ENCODE results near the gene ST3GAL2.

ST3GAL2 gene

DNA sequence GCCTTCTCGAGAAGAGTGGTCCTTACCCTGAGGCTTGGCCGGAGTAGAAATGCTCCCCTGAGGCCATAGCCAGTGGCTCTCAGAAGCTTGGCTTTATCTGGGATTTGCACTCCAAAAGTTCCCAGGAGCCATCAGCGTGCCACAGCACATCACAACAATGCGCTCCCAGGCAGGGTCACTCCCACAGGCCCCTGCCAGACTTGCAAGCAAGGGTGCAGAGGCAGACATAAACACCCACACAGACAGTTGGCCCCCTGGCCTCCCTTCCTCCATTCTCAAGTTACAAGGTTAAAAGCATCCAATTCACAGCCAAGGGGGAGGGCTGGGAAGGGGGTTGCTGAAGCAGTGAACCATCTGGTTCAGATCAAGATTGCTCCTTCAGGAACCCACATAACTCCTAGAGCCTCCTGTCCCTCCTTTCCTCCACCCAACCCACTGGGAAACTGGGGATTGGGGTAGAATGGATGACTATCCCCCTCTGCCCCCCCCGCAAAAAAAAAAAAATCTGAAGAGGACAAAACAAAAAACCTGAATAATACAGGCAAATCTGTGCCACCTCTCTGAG, 1.8 kb downstream of the ST3GAL2 start:
- no peak for DNase-seq

DNA sequence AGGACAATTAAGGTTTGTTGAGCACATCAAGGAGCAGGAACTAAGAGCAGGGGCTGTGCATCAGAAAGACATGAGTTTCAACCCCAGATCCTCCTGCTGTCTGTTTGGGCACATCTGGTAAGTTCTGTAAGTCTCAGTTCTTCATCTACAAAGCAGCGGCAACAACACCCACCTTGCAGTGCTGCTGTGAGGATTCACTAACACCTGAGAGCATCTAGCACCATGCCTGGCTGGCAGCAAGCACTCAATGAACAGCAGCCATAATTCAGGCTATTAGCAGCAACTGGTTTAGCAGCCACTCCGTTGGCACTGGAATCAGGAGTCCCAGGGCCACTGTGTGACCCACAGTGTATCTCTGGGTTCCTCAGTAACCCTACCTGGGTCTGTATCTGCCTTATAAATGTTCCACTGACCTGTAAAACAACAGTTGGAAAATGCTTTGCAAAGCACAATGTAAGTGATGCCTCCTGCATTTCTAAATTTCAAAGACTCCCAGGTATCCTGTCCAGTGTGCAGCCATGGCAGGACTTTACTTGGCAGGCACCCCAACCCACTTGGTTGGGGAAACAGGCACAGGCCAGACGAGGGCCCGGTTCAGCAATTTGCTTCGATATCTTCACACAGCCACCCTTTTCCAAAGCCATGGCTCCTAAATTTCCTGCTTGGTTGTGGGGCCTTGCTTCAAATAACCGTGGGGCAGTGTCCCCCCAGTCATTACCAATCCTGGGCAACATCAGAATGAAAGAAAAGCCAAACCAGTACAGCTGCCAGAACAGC, 4.2 kb downstream of the ST3GAL2 start:
- no peak for DNase-seq

DNA sequence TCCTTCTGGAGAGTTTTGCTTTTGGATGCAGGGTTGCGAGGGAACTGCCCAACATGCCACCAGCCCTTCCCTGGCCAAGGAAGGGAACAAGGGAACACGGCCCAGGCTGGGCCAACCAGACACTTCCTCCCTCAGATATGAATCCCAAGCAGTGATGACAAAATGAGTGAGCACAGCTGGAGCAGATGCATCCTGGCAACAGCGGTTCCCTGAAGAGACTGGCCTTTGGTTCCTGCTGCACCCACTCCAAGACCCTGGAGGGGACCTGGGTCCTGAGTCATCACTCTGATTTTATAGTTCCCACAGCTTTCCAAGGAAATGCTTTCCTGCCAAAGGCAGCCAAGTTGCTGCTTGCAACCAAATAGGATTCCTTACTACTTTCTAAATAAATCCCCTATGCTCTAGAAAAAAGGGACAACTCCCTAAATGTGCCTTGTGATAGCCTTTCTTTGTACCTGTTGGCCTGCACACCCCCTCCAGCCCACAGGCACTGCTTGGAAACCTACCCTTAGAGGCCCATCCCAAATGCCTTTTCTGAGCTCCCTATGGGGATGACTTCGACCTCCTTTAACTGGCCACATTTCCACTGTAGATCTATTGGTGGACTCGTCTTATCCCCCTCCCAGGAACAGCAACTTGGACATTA, 5.3 kb downstream of the ST3GAL2 start:
- DNase-seq = no peak

DNA sequence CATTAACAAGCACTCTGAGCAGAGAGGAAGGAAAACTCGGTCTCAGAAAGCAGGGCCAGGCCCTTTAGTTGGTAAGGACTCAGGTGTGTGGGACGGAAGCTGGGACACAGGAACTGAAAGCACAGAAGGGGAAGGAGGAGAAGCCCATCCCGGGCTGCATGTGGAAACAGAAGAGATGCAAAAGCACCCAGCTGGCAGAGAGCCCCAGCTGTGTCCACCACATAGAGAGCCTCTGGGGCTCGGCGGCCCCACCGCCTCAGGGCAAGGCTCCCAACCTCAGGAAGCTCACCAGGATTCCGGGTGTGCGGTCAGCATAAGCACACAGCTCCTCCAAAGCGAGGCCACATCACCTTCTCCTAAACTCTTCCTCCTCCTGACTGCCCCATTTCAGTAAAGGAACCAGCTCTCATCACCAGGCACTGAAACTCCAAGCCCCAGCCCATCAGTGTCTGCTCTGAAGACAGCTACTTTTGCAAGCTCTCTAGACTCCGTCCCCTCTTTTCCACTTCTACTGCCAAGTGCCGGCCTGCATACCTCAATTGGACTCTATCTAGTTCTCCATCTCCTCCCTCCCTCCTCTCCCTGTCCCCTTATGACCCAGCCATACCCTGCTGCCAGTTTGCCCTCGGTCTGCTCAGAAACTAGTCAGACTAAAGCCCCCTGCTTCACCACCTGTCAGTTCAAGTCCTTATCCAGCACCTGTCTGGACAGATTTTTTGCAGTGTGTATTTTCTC, 6.0 kb downstream of the ST3GAL2 start:
- DNase-seq = no peak

DNA sequence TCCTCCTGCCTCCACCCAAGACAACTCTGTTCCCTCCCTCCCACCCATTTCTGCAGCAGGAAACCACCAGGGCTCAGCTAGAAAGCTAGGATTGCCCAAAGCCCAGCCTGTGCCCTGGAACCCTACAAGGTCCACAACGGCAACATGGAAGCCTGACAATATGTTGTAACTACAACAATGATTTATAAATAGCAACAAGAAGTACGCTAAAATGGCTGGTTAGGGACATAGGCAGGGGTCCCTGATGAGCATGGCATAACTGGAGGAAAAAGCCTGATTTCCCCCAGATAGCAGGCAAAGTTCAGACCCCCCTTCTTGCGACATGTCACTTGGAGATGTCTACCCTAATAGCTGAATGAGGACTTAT, 6.6 kb downstream of the ST3GAL2 start:
- no peak for DNase-seq

DNA sequence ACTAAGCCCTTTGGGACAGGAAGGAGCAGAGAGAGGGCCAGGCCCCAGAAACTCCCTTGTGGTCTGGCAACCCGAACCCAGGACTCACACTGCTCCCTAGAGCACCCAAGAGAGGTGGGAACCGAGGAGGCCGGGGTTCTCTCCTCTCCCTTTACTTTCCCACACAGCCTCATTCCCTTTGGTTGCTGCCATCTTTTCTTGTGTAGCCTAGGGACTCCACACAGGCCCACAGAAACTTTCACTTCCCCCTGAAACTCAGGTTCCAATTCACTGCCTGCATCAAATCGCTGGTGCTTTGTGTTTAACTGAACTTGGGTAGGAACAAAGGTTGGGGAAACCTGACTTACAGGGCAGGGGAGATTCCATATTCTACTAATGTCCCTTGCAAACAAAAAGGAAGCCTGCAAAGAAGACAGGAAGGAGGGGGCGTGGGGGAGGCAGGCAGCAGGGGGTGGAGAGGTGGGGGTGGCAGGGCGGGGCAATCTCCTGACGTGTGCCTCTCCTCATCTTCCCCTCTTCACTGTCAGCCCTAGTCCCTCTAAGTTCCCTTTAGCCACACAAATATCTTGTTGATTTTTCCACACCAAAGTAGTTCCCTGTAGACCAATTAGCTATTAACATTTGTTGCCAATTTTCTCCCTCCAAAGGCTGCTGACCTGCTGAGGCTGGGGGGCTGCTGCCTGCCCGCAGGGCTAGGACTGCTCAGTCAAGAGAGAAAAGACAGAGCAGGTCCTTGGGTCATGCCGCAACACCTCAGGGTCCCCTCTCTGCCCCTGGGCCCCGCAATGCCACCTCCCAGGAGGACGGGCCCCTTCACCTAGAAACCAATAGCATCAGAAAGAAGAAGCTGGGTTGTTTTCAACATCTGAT, 8.0 kb downstream of the ST3GAL2 start:
- DNase-seq = no peak

DNA sequence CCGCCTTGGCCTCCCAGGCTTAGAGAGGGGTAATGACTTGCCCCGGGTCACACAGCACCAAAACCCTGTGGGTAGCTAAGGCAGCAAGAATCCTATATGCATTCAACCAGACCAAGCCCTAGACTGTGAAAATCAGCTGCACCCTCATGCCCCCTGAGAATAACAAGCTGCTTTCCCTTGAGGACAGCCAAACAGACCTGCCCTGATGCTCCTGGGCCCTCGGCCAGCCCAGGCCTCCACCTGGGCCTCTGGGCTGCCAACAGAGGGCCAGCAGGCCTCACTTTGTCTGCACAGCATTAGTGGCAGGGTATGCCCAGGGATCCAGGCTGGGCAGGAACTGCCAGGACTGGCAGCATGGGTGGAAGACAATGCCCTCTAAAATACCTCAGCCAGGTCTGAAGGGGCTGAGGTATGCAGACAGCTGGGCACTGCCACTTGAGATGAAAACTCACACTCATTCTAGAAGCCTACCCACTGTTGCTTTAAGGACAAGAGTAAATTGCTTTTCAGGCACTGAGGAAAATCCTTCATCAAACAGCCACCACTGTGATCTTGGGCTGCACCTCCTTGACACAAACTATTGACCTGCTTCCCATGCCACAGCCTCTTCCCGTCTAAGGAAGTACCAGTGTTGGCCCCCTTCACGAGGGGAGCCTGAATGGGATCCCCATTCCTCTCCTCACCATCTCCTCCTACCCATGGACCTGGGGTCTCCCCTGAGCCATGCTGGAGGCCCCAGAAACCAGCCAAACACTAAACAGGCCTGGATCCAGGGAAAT, 8.8 kb downstream of the ST3GAL2 start:
- DNase-seq = no peak

DNA sequence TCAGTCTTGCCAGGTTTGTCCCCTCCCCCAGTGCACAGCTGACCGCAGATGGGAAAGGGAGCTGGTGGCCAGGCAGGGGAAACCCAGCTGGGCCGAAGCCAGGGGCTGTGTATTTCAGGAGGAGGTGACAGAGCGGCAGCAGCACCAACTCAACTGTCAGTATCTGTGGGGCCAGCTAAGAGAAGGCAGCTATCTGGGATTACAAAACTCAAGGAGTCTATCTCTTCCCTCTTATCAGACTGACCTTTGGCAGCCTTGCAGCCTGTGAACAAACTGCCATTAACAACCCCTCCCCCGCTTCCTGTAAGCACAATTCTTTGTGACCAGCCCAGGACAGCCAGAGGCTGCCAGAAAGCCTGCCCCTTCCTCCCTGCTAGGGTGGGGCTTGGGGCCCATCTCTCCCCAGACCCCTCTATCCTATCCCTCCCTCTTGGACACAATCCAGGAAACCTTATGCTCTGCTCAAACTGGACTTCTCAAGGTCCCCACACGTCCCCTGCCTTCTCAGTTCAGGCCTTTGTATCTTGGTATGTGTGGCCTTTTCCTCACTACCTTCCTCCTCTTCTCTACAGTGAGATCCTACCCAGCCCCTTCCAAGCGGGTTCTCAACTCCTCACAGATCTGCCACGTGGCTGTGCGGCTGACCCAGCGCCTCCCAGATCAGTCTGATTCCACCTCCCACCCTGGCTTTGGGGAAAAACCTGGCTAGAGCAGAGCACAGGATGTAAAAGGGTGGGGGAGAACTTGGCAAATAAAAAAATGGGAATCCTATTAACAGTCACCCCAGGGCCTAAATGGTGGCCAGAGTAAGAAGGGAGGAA, 10.5 kb downstream of the ST3GAL2 start:
- DNase-seq = peak; percentile 68

DNA sequence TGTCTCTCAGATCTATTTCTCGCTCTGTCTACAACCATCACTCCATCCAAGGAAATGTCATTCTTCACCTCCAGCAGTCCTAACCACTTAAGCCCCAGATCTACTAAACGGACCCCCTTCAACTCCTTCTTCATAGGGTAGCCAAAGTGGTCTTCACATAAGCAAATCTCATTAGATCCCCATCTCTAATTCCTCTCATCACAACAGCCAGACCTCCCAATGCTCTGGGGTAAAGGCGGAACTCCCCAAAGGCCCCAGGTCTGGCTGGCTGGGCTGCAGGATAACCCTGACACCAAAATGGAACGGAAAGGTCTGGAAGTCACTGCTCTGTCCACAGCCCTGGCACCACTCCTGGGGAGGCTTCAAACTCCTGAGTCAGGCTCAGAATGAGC, 11.1 kb downstream of the ST3GAL2 start:
- no peak for DNase-seq

DNA sequence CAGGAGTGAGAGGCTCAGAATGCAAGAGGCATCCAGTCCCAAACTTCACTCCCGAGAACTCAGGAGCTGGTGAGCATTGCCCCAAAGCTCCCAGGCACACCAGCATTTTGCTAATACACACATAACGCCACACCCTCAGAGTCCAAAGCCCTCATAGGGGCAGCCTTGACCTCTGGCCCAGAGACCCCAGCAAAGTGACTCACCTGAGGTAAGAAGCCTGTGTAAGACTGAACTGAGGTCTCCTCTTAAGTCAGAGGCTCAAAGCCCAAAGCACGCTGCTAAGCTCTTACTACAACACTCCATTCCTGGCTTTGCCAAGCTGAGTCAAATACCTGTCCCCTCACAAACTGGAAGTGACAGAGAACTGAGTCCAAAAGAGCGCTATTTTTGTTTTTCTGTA, 16.4 kb downstream of the ST3GAL2 start:
- DNase-seq = no peak

DNA sequence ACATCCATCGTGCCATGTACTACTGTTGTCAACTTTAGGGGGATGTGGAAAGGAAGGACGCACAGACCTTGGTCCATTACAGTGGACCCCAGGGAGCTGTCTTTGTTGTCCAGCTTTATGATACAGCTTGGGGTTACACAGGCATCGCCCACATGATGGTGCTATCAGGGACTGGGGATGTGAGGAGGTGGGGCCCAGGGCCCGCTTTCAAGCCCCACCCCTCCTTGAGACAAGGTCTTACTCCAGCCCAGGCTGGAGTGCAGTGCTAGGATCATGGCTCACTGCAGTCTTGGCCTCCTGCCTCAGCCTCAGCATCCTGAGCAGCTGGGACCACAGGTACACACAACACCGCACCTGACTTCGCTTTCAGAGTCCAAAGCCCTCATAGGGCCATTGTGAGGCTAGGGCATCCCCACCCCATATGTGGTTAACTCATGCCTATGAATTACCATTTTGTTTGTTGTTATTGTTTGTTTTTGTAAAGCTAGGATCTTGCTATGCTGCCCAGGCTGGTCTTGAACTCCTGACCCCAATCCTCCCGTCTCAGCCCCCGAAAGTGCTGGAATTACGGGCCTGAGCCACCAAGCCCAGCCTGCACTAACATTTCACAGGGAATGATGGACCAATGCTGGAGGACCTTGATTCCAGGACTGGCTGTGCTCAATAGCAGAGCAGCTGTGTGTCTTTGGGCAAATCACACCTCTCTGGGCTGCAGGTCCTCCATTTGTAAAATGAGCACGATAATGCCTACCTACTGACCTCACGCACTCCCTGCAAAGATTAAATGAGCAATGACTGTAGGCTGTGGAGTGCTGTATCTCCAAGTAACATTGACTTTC, 17.2 kb downstream of the ST3GAL2 start:
- no peak for DNase-seq

DNA sequence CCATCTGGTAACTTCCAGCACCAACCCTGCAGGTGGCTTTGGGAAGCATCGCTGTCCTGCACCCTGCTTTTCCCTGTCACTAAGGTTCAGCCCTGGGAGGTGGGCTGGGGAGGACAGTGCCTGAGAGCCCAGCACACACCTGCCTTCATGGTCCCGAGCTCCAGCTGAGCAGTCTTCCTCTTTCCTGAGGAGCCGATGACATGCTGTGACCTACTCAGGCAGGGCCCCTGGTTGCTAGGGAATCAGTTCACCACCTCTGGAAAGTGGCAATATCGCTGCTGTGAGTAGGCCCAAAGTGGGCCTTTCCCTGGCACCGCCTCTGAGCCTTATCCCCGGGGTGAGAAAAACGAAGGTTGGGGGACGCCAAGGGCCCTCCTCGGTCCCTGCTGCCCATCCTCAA, 17.9 kb downstream of the ST3GAL2 start:
- DNase-seq = no peak

DNA sequence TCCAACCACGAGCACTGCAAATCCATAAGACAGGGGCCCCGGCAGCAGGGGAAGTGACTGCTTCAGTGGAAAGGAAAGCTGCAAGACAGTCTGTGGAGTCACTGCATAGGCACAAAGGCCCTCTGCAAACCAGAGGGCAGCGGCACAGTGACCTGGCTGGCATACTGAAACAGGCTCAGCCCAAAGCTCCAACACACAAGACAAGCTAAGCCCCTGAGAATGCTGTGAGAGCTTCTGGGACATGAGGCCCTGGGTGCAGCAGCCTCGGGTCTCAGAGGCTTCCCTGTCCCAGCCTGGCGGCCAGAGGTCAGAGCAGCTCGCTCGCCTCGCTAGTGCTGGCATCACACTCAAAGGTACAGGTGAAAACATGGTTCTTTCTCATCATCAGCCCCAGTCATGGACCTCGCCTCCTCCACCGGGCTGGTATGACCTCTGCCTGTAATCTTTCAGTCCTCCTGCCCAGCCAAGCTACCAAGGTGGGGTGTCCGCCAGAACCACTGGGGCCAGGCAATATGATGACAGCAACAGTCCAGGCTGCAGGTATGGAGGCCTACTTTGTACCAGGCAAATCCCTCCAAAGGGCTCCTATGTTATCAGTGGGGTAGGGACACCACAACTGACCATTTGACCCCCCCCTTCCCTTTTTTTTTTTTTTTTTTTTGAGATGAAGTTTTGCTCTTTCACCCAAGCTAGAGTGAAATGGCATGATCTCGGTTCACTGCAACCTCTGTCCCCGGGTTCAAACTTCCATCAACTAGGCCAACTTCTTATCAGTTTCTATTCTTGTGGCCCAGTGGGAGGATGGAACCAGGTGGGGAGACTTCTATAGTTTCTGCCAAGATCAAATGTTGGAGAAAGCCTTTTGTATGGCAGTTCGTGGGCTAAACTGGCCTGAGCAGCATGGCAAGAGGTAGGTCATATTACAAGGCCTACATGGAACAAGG, 19.2 kb downstream of the ST3GAL2 start:
- no peak for DNase-seq

DNA sequence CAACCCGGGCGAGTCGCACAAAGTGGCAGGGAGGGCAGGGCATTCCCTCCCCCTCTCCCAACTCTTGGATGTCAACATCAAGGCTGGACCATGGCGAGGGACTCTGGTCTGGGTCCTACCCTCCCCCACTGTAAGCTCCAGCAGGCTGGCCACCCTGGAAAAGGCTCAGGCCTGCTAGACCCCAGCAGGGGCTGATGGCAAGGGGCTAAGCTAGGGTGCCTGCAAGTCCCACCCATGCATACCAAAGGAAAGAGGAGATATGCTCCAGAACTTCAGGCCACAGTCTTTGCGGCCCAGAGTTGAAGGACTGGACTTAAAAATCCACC, 19.9 kb downstream of the ST3GAL2 start:
- DNase-seq = no peak

DNA sequence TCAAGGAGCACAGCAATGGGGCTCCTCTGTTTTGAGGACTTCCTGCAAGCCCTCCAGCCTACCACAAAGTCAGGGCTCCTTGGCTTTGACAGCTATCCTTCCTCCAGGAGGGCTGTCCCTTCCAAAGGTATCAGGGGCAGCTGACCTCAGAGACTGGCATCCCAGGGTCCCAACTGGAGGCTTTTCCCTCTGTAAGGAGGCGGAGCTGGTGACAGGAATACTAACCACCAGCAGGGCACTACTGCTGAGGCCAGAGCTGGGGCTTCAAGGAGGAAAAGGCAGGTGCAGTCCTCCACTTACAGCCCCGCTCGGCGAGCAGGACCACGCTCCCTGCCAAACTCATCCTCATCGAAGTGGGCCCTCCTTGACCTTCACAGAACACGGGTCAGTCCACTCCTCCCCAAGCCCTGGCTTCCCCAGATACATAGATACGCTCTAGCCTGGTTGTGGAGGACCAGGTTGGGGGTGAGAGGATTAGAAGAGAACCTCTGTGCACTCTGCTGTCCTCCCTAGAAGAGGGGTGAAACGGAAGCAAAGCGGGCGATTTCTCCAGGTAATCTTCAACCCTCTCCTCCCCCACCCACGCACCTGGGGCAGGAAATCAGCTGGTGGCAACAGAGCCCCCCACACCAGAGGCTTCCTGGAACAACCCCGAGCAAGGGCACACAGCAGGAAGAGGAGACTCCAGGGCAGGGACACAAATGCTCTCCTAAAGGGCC, 20.5 kb downstream of the ST3GAL2 start:
- DNase-seq = no peak

DNA sequence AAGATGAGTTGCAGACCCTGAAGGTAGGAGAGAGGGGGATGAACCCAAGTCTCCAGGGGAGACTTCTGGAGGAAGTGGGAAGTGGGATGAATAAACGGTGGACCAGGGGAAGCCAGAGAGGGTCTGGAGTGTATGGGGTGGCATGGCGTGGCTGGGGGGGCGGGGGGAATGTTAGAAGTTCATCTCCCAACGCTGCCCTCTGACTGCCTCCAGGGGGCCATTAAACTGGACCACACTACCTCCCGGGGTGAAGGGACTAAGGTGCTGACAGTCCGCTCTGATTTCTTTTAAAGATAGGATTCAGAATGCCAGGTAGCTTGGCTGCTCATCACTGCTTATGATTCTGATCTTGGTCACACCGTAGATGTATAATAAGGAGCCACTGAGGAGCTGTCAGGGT, 21.2 kb downstream of the ST3GAL2 start:
- no peak for DNase-seq

DNA sequence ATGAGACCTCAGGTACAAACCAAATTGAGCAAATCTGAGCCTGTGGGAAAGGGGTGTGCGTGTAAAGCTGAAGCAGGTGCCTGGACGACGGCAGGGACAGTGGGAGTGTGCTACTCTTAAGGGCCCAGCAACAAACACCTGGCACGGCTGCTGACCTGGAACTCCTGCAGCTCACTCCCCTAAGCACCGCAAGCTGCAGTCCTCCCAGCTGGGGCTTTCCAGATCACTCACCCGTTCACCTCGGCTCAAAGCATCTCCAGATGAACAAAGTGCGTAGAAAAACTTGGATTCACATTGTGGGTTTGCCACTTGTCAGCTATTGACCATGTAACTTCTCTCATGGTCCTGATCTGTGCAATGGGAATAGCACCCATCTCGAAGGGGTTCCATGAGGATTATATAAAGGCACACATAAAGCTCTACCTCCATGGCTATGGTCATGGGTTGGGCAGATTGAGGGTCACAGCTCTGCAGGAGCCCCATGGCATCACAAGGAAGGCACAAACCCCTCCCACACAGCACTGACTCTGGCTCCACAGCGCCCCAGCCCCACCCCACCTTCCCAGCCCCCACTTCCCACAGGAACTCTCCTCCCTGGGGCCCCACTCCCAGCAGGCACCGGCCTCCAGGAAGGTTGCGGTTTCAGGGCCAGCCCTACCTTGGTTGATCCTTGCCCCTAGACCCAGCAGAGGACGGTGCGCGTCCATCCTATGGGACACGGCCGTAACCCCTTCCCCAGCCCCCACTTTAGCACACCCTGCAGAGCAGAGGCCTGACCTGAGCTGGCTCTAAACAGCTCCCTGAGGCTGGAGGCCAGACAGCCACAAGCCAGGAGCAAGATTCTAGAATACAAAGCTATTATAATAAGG, 21.9 kb downstream of the ST3GAL2 start:
- DNase-seq = no peak

All from DMS153 (cell line).